Astrocyte (in vitro differentiated cells and primary cell): ENCODE data around the gene DUSP15. TPM values are rescaled to one million over a fixed set of nuclear protein-coding genes. Genes with fewer than 3 reads are reported as not detected.
"Not testable (repeated sequence)": the region's sequence is repeated elsewhere in the genome, so short reads cannot be mapped to it uniquely, and the experiment has no call there.

Source experiments
- DNase-seq: peaks from one replicate; pipeline ENCODE4 v3.0.0-alpha.2; 2010; ENCODE audit warnings: low read depth
- FAIRE-seq: peaks from 2 replicates; lab custom pipeline; 2011; peaks lifted over from hg19 to GRCh38; lab: Jason Lieb, UNC
- H2AFZ ChIP-seq: 2 replicates; pipeline ENCODE4 v1.6.0; 2012; ENCODE audit warnings: low read depth, low read length, inconsistent platforms
- H3K27ac ChIP-seq: 2 replicates; pipeline ENCODE4 v1.5.1; 2011; ENCODE audit warnings: low read depth, low read length, inconsistent platforms
- H3K27me3 ChIP-seq: 2 replicates; pipeline ENCODE4 v1.6.0; 2011; ENCODE audit warnings: low read length, inconsistent platforms; ENCODE audit not compliant: insufficient read depth
- H3K36me3 ChIP-seq: 2 replicates; pipeline ENCODE4 v1.5.1; 2011; ENCODE audit warnings: low read length, inconsistent platforms; ENCODE audit not compliant: insufficient read depth
- H3K4me1 ChIP-seq: 2 replicates; pipeline ENCODE4 v1.5.1; 2011; ENCODE audit warnings: low read length, inconsistent platforms; ENCODE audit not compliant: insufficient read depth
- H3K4me2 ChIP-seq: 2 replicates; pipeline ENCODE4 v1.6.0; 2012; ENCODE audit warnings: low read length, inconsistent platforms
- H3K4me3 ChIP-seq: 2 replicates; pipeline ENCODE4 v1.5.1; 2011; ENCODE audit warnings: low read depth, mild to moderate bottlenecking, low read length, inconsistent platforms; ENCODE audit not compliant: insufficient read depth
- H3K79me2 ChIP-seq: 2 replicates; pipeline ENCODE4 v1.6.0; 2012; ENCODE audit warnings: mild to moderate bottlenecking, low read length, inconsistent platforms; ENCODE audit not compliant: insufficient read depth
- H3K9ac ChIP-seq: 2 replicates; pipeline ENCODE4 v1.6.0; 2012; ENCODE audit warnings: mild to moderate bottlenecking, low read length, inconsistent platforms
- H3K9me3 ChIP-seq: 2 replicates; pipeline ENCODE4 v1.5.1; 2012; ENCODE audit warnings: low read depth, mild to moderate bottlenecking, low read length, inconsistent platforms; ENCODE audit not compliant: insufficient read depth
- H4K20me1 ChIP-seq: 2 replicates; pipeline ENCODE4 v1.6.0; 2012; ENCODE audit warnings: low read length, inconsistent platforms; ENCODE audit not compliant: insufficient read depth
- H3K27ac Mint-ChIP-seq: one replicate; pipeline ENCODE4 v1.8.0; 2021; ENCODE audit warnings: mild to moderate bottlenecking, mixed read lengths; ENCODE audit not compliant: unreplicated experiment
- H3K27me3 Mint-ChIP-seq: one replicate; pipeline ENCODE4 v1.8.0; 2021; ENCODE audit warnings: low read depth, mixed read lengths; ENCODE audit not compliant: unreplicated experiment
- H3K36me3 Mint-ChIP-seq: one replicate; pipeline ENCODE4 v1.8.0; 2021; ENCODE audit warnings: low read depth, mixed read lengths; ENCODE audit not compliant: unreplicated experiment
- H3K4me1 Mint-ChIP-seq: one replicate; pipeline ENCODE4 v1.8.0; 2021; ENCODE audit warnings: low read depth, mixed read lengths; ENCODE audit not compliant: unreplicated experiment
- H3K4me3 Mint-ChIP-seq: one replicate; pipeline ENCODE4 v1.8.0; 2021; ENCODE audit warnings: mild to moderate bottlenecking, moderate library complexity, mixed read lengths; ENCODE audit not compliant: unreplicated experiment
- H3K9me3 Mint-ChIP-seq: one replicate; pipeline ENCODE4 v1.8.0; 2021; ENCODE audit warnings: mild to moderate bottlenecking, mixed read lengths; ENCODE audit not compliant: unreplicated experiment
- CTCF ChIP-seq: IDR thresholded peaks from 2 replicates; pipeline ENCODE4 v1.5.1; 2011; ENCODE audit warnings: low read depth, mild to moderate bottlenecking, inconsistent platforms, low read length, moderate library complexity; ENCODE audit not compliant: insufficient read depth
- EZH2 ChIP-seq: IDR thresholded peaks from 2 replicates; pipeline ENCODE4 v1.6.1; 2012; ENCODE audit warnings: mild to moderate bottlenecking, low read length, inconsistent platforms; ENCODE audit not compliant: insufficient read depth
- total RNA-seq: library from RNA; stranded (reverse); gene quantifications from 2 replicates; pipeline ENCODE4 v1.2.1, GENCODE V29; 2021

DUSP15 gene
- total RNA-seq, 1 donor from 2014 or later, result 1.2 TPM

- H3K9me3 ChIP-seq, result no peaks in the 10 kb centered on the region
- no peak overlapping the region for H3K4me2 ChIP-seq
- H3K9me3 Mint-ChIP-seq, result no peaks in the 10 kb centered on the region
- no peak overlapping the region for H3K27ac ChIP-seq
- H3K4me3 ChIP-seq, result no peak overlapping the region
- no peaks in the 10 kb centered on the region for H3K27me3 ChIP-seq
- peaks cover 19% of the 10 kb centered on the region for H3K4me1 ChIP-seq
- no peak overlapping the region for H3K9ac ChIP-seq
- H3K4me3 Mint-ChIP-seq, result no peak overlapping the region
- FAIRE-seq, result no peak
- H3K27ac Mint-ChIP-seq, result peak overlapping the region; percentile 60
- H2AFZ ChIP-seq, result no peak overlapping the region
- H3K4me1 Mint-ChIP-seq, result peaks cover 26% of the 10 kb centered on the region
- H3K27me3 Mint-ChIP-seq, result peaks cover 31% of the 10 kb centered on the region
- no peaks in the 10 kb centered on the region for H3K36me3 ChIP-seq
- H3K36me3 Mint-ChIP-seq, result peaks cover 2% of the 10 kb centered on the region
- no peaks in the 10 kb centered on the region for H4K20me1 ChIP-seq
- no peak for DNase-seq
- no peaks in the 10 kb centered on the region for H3K79me2 ChIP-seq
- TF ChIP-seq CTCF, result no peak
- TF ChIP-seq EZH2, result no peak
Observed at GRCh38 chr20:31816221-31816620, 54.1 kb downstream of the DUSP15 start.

- H3K4me1 ChIP-seq, result peaks cover 25% of the 10 kb centered on the region
- no peak overlapping the region for H3K4me3 ChIP-seq
- no peaks in the 10 kb centered on the region for H3K36me3 ChIP-seq
- Mint-ChIP-seq H3K36me3 (peaks cover 2% of the 10 kb centered on the region), H3K4me1 (peaks cover 31% of the 10 kb centered on the region), H3K27ac (no peak overlapping the region), H3K9me3 (no peaks in the 10 kb centered on the region), H3K27me3 (peaks cover 27% of the 10 kb centered on the region), H3K4me3 (no peak overlapping the region)
- no peak overlapping the region for H3K4me2 ChIP-seq
- no peak overlapping the region for H3K9ac ChIP-seq
- TF ChIP-seq EZH2 (no peak), CTCF (no peak)
- no peaks in the 10 kb centered on the region for H3K27me3 ChIP-seq
- no peak overlapping the region for H3K27ac ChIP-seq
- no peaks in the 10 kb centered on the region for H4K20me1 ChIP-seq
- no peaks in the 10 kb centered on the region for H3K79me2 ChIP-seq
- DNase-seq, result no peak
- H2AFZ ChIP-seq, result no peak overlapping the region
- no peak for FAIRE-seq
- H3K9me3 ChIP-seq, result no peaks in the 10 kb centered on the region
Observed at GRCh38 chr20:31815408-31816188, 54.7 kb downstream of the DUSP15 start.

GRCh38 chr20:31814142-31814541 lies 56.2 kb downstream of the DUSP15 start:
- not testable (repeated sequence) for H3K9me3 Mint-ChIP-seq, H2AFZ ChIP-seq, H4K20me1 ChIP-seq, H3K4me2 ChIP-seq, DNase-seq, H3K36me3 Mint-ChIP-seq, H3K27me3 ChIP-seq, H3K4me3 ChIP-seq, H3K9me3 ChIP-seq, H3K27ac Mint-ChIP-seq, H3K9ac ChIP-seq, H3K4me3 Mint-ChIP-seq, H3K36me3 ChIP-seq, H3K79me2 ChIP-seq, FAIRE-seq, H3K27ac ChIP-seq
- H3K4me1 ChIP-seq, result peaks cover 36% of the 10 kb centered on the region
- H3K27me3 Mint-ChIP-seq, result peaks cover 19% of the 10 kb centered on the region
- peaks cover 40% of the 10 kb centered on the region for H3K4me1 Mint-ChIP-seq
